ENCODE data around the gene MPP3. TPM values are rescaled to one million over a fixed set of nuclear protein-coding genes. Genes with fewer than 3 reads are reported as not detected.

Gene MPP3
- total and polyA plus RNA-seq, 10 of the 15 experiments (the other 5 are each of a cell fraction or from before 2014, with no cell fraction given), result not detected

GRCh38 chr17:43841282-43841681, 8.3 kb upstream of the MPP3 start (continued):
- TF ChIP-seq ZBTB4 (CRISPR knock-in tag; IDR thresholded peaks at IDR 0.05) (no peak), TARDBP (IDR thresholded peaks at IDR 0.05; ENCODE audit: borderline replicate concordance) (no peak)

GRCh38 chr17:43840814-43841213, 7.9 kb upstream of the MPP3 start:
- H3K9ac ChIP-seq (ENCODE audit: control insufficient read depth, insufficient read depth, low read length), result no peak overlapping the region
- ATAC-seq (peak; percentile 51), DNase-seq (ENCODE audit: low read depth, low spot score) (no peak), FAIRE-seq (peak; percentile 27)
- no peak overlapping the region for H3K27ac ChIP-seq (ENCODE audit: control insufficient read depth, insufficient read depth)
- H3K4me3 ChIP-seq, result no peak overlapping the region
- ChIA-PET RAD21 (ENCODE audit: unreplicated experiment) (no interaction called here), SMC1A (ENCODE audit: uncharacterized antibody, unreplicated experiment) (interaction anchor here (0.7 to 1.6 kb wide), 2 partner anchors 13 to 14 kb away, joined by 3 read pairs; no protein-coding TSS in a partner anchor), POLR2A (interaction anchor here (0.6 kb wide), 2 partner anchors 377 to 1498 kb away, joined by 3 read pairs; no protein-coding TSS in a partner anchor), CTCF (interaction anchor here (0.6 to 1.6 kb wide), 8 partner anchors 9 to 219 kb away, joined by 3 to 5 read pairs (median 4); no protein-coding TSS in a partner anchor)
- no peaks in the 10 kb centered on the region for H4K20me1 ChIP-seq (ENCODE audit: control insufficient read depth, insufficient read depth)
- peak in 2 of 3 experiments; percentile 7 to 11; a peak in 1 of 6 replicates for TF ChIP-seq CTCF (IDR thresholded peaks at IDR 0.05 in 2 of 3, conservative IDR thresholded peaks at IDR 0.05 in 1 of 3; ENCODE audit: control insufficient read depth in 2 of 3, extremely low read depth in 1 of 3, insufficient read depth in 1 of 3, low read depth in 3 of 3, low read length in 3 of 3)
- peak; percentile 81 for TF ChIP-seq ZNF384 (IDR thresholded peaks at IDR 0.05; ENCODE audit: borderline replicate concordance, low read depth, low read length)
- TF ChIP-seq RELA (IDR thresholded peaks at IDR 0.05; ENCODE audit: borderline replicate concordance, partially characterized antibody), result no peak
- BruUV-seq (replicated peaks), result no TSS peak
- no peaks in the 10 kb centered on the region for H3K79me2 ChIP-seq (ENCODE audit: control insufficient read depth, insufficient read depth, low read length)
- in situ Hi-C loops (cut with MboI), result no loop called here
- no peaks in the 10 kb centered on the region for H3K9me3 ChIP-seq (replicated peaks; ENCODE audit: control insufficient read depth, insufficient read depth, low read length)
- intact Hi-C loops (cut with micrococcal nuclease; ENCODE audit: unreplicated experiment), result no loop called here
- 20% methylated on average over 4 of the region's 4 CpGs for WGBS (ENCODE audit: insufficient coverage, insufficient replicate concordance, low lambda C conversion rate, missing lambda C conversion rate)
- no peak overlapping the region for H2AFZ ChIP-seq (ENCODE audit: control insufficient read depth, low read depth, low read length)
- no peaks in the 10 kb centered on the region; a peak in 1 of 4 replicates for H3K27me3 ChIP-seq (replicated peaks in 1 of 2; ENCODE audit: control insufficient read depth in 2 of 2, insufficient read depth in 2 of 2, low read length in 1 of 2)
- H3K4me2 ChIP-seq (ENCODE audit: control insufficient read depth, insufficient read depth), result no peak overlapping the region
- no peaks in the 10 kb centered on the region for H3K4me1 ChIP-seq (ENCODE audit: control insufficient read depth, insufficient read depth, low read length)
- no peaks in the 10 kb centered on the region for H3K36me3 ChIP-seq (ENCODE audit: control insufficient read depth in 2 of 2, insufficient read depth in 2 of 2, low read length in 1 of 2)

All from GM12878 (cell line).